Vagina (tissue), 2 donors: ENCODE results near the gene OR2L13. TPM values are rescaled to one million over a fixed set of nuclear protein-coding genes. Genes with fewer than 3 reads are reported as not detected.
"Not testable (repeated sequence)": the region's sequence is repeated elsewhere in the genome, so short reads cannot be mapped to it uniquely, and the experiment has no call there.

ENCODE experiments used
- DNase-seq, 2 donors: peaks; one replicate each; pipeline ENCODE4 v3.0.0-alpha.2; 2017; ENCODE audit errors: extremely low spot score in 2 of 2
- H3K27ac ChIP-seq: fragments of 200-600 bp; sonication (generic); one replicate; pipeline ENCODE4 v1.5.1; 2019
- H3K27me3 ChIP-seq: fragments of 200-600 bp; sonication (generic); one replicate; pipeline ENCODE4 v1.5.1; 2019
- H3K36me3 ChIP-seq, 2 donors: fragments of 200-600 bp; sonication (generic); one replicate each; pipeline ENCODE4 v1.5.1; 2017 to 2019
- H3K4me1 ChIP-seq: fragments of 200-600 bp; sonication (generic); one replicate; pipeline ENCODE4 v1.5.1; 2019
- H3K4me3 ChIP-seq, 2 donors: fragments of 200-600 bp; sonication (generic); 1 replicate in 1 of 2; 2 replicates in 1 of 2; pipeline ENCODE4 v1.5.1; 2016 to 2019
- H3K9me3 ChIP-seq: fragments of 200-600 bp; sonication (generic); one replicate; pipeline ENCODE4 v1.5.1; 2019
- POLR2A ChIP-seq, 2 donors: fragments of 450-650 bp; IDR thresholded peaks; one replicate each; pipeline ENCODE4 v1.6.1; 2017; ENCODE audit warnings: antibody characterized with exemption in 2 of 2, mild to moderate bottlenecking in 2 of 2, moderate library complexity in 2 of 2
- POLR2AphosphoS5 ChIP-seq, 2 donors: sonication (generic); formaldehyde crosslinking; IDR thresholded peaks; one replicate each; pipeline ENCODE4 v1.9.0; 2017; ENCODE audit warnings: antibody characterized with exemption in 2 of 2, mild to moderate bottlenecking in 2 of 2, low read depth in 1 of 2; ENCODE audit not compliant: insufficient read depth in 1 of 2
- intact Hi-C: fragments of 100-400 bp; cut with DNase I; formaldehyde crosslinking; loops from one replicate; pipeline ENCODE4 v1.15.1; 2023
- total RNA-seq: library from RNA; depleted of rRNA; stranded (reverse); fragments of >200 nt; gene quantifications from one replicate; pipeline ENCODE4 v1.2.3, GENCODE V29; 2016
- TF ChIP-seq, protein P1 (sequence below), 3 experiments: fragments of 450-650 bp in 2 of 3; fragments of 200-600 bp in 1 of 3; sonication (generic) in 1 of 3; IDR thresholded peaks; one replicate each; pipeline ENCODE4 v1.5.1; 2017 to 2019; ENCODE audit warnings: antibody characterized with exemption in 3 of 3, mild to moderate bottlenecking in 2 of 3, moderate library complexity in 2 of 3

The OR2L13 gene
- total RNA-seq, 1 donor from 2014 or later: not detected

DNA sequence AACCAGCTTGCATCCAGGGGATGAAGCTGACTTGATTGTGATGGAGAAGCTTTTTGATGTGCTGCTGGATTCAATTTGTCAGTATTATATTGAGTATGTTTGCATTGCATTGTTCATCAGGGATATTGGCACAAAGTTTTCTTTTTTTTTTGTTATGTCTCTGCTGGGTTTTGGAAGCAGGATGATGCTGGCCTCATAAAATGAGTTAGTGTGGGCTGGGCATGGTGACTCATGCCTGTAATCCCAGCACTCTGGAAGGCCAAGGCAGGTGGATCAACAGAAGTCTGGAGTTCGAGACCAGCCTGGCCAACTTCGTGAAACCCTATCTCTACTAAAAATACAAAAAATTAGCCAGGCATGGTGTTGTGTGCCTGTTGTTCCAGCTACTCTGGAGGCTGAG is 39.7 kb upstream of the OR2L13 start:
- TF ChIP-seq, protein P1, sequence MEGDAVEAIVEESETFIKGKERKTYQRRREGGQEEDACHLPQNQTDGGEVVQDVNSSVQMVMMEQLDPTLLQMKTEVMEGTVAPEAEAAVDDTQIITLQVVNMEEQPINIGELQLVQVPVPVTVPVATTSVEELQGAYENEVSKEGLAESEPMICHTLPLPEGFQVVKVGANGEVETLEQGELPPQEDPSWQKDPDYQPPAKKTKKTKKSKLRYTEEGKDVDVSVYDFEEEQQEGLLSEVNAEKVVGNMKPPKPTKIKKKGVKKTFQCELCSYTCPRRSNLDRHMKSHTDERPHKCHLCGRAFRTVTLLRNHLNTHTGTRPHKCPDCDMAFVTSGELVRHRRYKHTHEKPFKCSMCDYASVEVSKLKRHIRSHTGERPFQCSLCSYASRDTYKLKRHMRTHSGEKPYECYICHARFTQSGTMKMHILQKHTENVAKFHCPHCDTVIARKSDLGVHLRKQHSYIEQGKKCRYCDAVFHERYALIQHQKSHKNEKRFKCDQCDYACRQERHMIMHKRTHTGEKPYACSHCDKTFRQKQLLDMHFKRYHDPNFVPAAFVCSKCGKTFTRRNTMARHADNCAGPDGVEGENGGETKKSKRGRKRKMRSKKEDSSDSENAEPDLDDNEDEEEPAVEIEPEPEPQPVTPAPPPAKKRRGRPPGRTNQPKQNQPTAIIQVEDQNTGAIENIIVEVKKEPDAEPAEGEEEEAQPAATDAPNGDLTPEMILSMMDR (IDR thresholded peaks at IDR 0.05): no peak
- no peak for TF ChIP-seq POLR2A (IDR thresholded peaks at IDR 0.05)
- TF ChIP-seq POLR2AphosphoS5 (IDR thresholded peaks at IDR 0.05; ENCODE audit: insufficient read depth in 1 of 2, low read depth in 1 of 2): no peak
- Histone ChIP-seq H3K4me3 (no peak overlapping the region), H3K9me3 (no peaks in the 10 kb centered on the region), H3K27ac (no peak overlapping the region), H3K36me3 (no peaks in the 10 kb centered on the region), H3K27me3 (no peaks in the 10 kb centered on the region), H3K4me1 (no peaks in the 10 kb centered on the region)
- DNase-seq: no peak
- intact Hi-C loops: no loop called here

DNA sequence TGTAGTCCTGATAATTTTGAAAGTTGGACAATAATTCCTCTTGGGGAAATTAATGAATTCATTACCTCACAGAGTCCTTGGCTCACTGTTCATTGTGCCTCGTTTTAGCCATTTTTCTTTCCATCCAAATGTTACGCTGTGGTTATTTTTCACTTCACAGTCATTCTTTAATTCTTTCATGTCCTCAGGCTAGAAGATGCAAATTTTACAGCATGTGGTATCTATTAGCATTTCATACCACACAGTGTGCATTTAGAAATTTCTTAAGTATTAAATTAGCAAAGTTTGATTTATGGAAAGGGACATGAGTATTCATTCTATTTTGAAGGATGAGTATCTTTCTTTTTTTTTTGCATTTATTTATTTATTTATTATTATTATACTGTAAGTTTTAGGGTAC is 29.9 kb upstream of the OR2L13 start:
- no peak for DNase-seq
- no peaks in the 10 kb centered on the region for H3K36me3 ChIP-seq
- H3K4me1 ChIP-seq: no peaks in the 10 kb centered on the region
- H3K27ac ChIP-seq: no peak overlapping the region
- H3K9me3 ChIP-seq: no peaks in the 10 kb centered on the region
- intact Hi-C loops: no loop called here
- no peaks in the 10 kb centered on the region for H3K27me3 ChIP-seq
- no peak overlapping the region for H3K4me3 ChIP-seq
- TF ChIP-seq POLR2A (IDR thresholded peaks at IDR 0.05) (no peak), POLR2AphosphoS5 (IDR thresholded peaks at IDR 0.05; ENCODE audit: insufficient read depth in 1 of 2, low read depth in 1 of 2) (no peak)
- TF ChIP-seq, protein P1 (IDR thresholded peaks at IDR 0.05): no peak

DNA sequence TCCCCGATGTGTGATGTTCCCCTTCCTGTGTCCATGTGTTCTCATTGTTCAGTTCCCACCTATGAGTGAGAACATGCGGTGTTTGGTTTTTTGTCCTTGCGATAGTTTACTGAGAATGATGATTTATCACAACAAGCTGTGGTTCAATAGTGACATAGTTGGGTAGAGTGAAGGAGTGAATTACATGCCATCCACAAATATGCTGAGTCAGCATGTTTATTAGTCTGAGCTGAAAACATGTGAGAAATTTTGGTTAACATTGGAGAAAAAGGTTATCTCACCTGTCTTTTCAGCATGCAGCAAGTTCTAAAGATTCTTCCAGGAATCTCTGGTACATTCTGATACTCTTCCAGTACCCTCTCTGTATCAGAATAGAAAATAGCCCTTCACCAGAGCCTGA is 29.4 kb upstream of the OR2L13 start:
- no peaks in the 10 kb centered on the region for H3K4me1 ChIP-seq
- intact Hi-C loops: no loop called here
- DNase-seq: no peak
- no peaks in the 10 kb centered on the region for H3K36me3 ChIP-seq
- TF ChIP-seq POLR2AphosphoS5 (IDR thresholded peaks at IDR 0.05; ENCODE audit: insufficient read depth in 1 of 2, low read depth in 1 of 2) (no peak), POLR2A (IDR thresholded peaks at IDR 0.05) (no peak)
- TF ChIP-seq, protein P1 (IDR thresholded peaks at IDR 0.05): no peak
- H3K27me3 ChIP-seq: no peaks in the 10 kb centered on the region
- no peak overlapping the region for H3K27ac ChIP-seq
- no peak overlapping the region for H3K4me3 ChIP-seq
- no peaks in the 10 kb centered on the region for H3K9me3 ChIP-seq

DNA sequence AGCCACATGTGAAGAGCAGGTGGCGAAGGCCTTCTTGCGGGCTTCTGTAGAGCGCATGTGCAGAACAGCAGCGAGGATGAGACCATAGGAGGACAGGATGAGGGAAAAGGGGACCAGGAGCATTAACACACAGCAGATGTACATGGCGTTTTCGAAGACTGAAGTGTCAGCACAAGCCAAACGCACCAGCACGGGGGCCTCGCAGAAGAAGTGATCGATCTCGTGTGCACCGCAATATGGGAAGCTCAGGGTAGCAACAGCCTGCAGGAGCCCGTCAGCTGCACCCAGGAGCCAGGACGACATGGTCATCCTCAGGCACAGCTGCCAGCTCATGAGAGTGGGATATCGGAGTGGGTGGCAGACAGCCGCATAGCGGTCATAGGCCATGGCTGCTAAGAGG is 11.1 kb upstream of the OR2L13 start:
- H3K4me1 ChIP-seq, H3K4me3 ChIP-seq, DNase-seq, H3K27ac ChIP-seq, intact Hi-C loops, H3K9me3 ChIP-seq, H3K27me3 ChIP-seq, H3K36me3 ChIP-seq: not testable (repeated sequence)

DNA sequence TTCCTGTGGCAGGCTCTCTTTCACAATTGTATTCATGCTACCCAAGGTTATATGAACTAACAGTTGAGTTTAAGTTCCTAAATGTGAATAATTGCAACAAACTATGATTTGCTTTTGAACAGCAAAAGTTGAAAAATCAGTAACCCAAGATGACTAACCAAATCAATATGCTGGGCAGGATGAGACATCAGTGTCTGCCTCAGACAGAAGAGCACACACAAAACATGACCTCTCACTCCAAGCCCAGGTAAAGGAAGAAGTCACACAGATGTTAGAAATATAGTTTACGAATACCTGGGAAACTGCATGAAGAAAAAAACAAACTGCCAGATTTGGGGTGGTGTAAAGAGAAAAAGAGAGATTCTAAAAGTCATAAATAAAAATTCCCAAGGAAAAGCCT is 3.5 kb downstream of the OR2L13 start:
- Histone ChIP-seq H3K27ac (no peak overlapping the region), H3K9me3 (no peaks in the 10 kb centered on the region), H3K27me3 (no peaks in the 10 kb centered on the region), H3K36me3 (no peaks in the 10 kb centered on the region), H3K4me1 (no peaks in the 10 kb centered on the region), H3K4me3 (no peak overlapping the region)
- DNase-seq: no peak
- TF ChIP-seq POLR2AphosphoS5 (IDR thresholded peaks at IDR 0.05; ENCODE audit: insufficient read depth in 1 of 2, low read depth in 1 of 2) (no peak), POLR2A (IDR thresholded peaks at IDR 0.05) (no peak)
- TF ChIP-seq, protein P1 (IDR thresholded peaks at IDR 0.05): no peak
- intact Hi-C loops: no loop called here

DNA sequence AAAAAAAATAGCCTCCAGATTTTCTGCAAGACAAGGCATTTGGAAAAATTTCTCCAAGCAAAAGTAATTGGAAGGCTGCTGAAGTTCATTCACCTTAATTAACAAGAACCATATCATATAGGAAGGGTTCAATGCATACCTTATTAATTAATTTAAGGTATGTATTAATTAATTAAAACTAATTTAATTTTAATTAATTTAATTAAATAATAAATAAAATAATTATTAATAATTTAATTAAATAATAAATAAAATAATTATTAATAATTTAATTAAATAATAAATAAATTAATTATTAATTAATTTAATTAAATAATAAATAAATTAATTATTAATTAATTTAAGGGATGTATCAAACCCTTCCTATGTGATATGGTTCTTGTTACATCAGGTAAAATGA is 7.9 kb downstream of the OR2L13 start:
- no peaks in the 10 kb centered on the region for H3K4me1 ChIP-seq
- no peak for DNase-seq
- intact Hi-C loops: no loop called here
- no peak overlapping the region for H3K27ac ChIP-seq
- TF ChIP-seq, protein P1 (IDR thresholded peaks at IDR 0.05): no peak
- TF ChIP-seq POLR2A (IDR thresholded peaks at IDR 0.05): no peak
- TF ChIP-seq POLR2AphosphoS5 (IDR thresholded peaks at IDR 0.05; ENCODE audit: insufficient read depth in 1 of 2, low read depth in 1 of 2): no peak
- no peak overlapping the region for H3K4me3 ChIP-seq
- H3K9me3 ChIP-seq: no peaks in the 10 kb centered on the region
- H3K36me3 ChIP-seq: no peaks in the 10 kb centered on the region
- no peaks in the 10 kb centered on the region for H3K27me3 ChIP-seq
